MM.1S (cell line): Measurements from ENCODE around the gene JCHAIN.

Experiments used
- DNase-seq: peaks from one replicate; pipeline ENCODE4 v3.0.0-alpha.2; 2015
- H2AFZ ChIP-seq: fragments of 300-600 bp; sonication (generic); 2 replicates; pipeline ENCODE4 v1.6.0; 2016; ENCODE audit warnings: antibody characterized with exemption, low read length
- H3F3A ChIP-seq: fragments of 300-600 bp; sonication (generic); 2 replicates; pipeline ENCODE4 v1.6.1; 2016; ENCODE audit warnings: mild to moderate bottlenecking, antibody characterized with exemption, low read length, moderate library complexity, mixed read lengths; ENCODE audit not compliant: insufficient read depth
- H3K27ac ChIP-seq: fragments of 300-600 bp; sonication (generic); 2 replicates; pipeline ENCODE4 v1.5.1; 2016; ENCODE audit warnings: mild to moderate bottlenecking, low read length
- H3K27me3 ChIP-seq: fragments of 300-600 bp; sonication (generic); replicated peaks from 2 replicates; pipeline ENCODE4 v1.6.0; 2016; ENCODE audit warnings: low read length; ENCODE audit not compliant: insufficient read depth
- H3K36me3 ChIP-seq: fragments of 300-600 bp; sonication (generic); replicated peaks from 2 replicates; pipeline ENCODE4 v1.6.1; 2016; ENCODE audit warnings: mild to moderate bottlenecking, low read length, mixed read lengths; ENCODE audit not compliant: insufficient read depth
- H3K4me1 ChIP-seq: fragments of 300-600 bp; sonication (generic); 2 replicates; pipeline ENCODE4 v1.6.1; 2016; ENCODE audit warnings: low read length, mixed read lengths
- H3K4me2 ChIP-seq: fragments of 300-600 bp; sonication (generic); 2 replicates; pipeline ENCODE4 v1.6.0; 2016; ENCODE audit warnings: low read depth, low read length
- H3K4me3 ChIP-seq: fragments of 300-600 bp; sonication (generic); 2 replicates; pipeline ENCODE4 v1.5.1; 2016; ENCODE audit warnings: low read length, mixed read lengths
- H3K79me2 ChIP-seq: fragments of 300-600 bp; sonication (generic); 2 replicates; pipeline ENCODE4 v1.6.1; 2016; ENCODE audit warnings: mixed run types, low read length, mixed read lengths
- H3K9ac ChIP-seq: fragments of 300-600 bp; sonication (generic); 2 replicates; pipeline ENCODE4 v1.6.1; 2016; ENCODE audit warnings: low read length, mixed read lengths
- H3K9me2 ChIP-seq: fragments of 300-600 bp; sonication (generic); replicated peaks from 2 replicates; pipeline ENCODE4 v1.6.1; 2016; ENCODE audit warnings: mild to moderate bottlenecking, low read length, mixed read lengths; ENCODE audit not compliant: insufficient read depth
- H3K9me3 ChIP-seq: fragments of 300-600 bp; sonication (generic); replicated peaks from 2 replicates; pipeline ENCODE4 v1.6.1; 2016; ENCODE audit warnings: mild to moderate bottlenecking, low read length, mixed read lengths; ENCODE audit not compliant: insufficient read depth
- H4K20me1 ChIP-seq: fragments of 300-600 bp; sonication (generic); 2 replicates; pipeline ENCODE4 v1.6.1; 2016; ENCODE audit warnings: mild to moderate bottlenecking, low read length, moderate library complexity, mixed read lengths; ENCODE audit not compliant: insufficient read depth
- EZH2 ChIP-seq: fragments of 300-600 bp; sonication (generic); optimal IDR thresholded peaks from 2 replicates; pipeline ENCODE3; 2017; ENCODE audit warnings: low read depth, mild to moderate bottlenecking, antibody characterized with exemption, low read length, mixed read lengths
- EZH2phosphoT487 ChIP-seq: fragments of 300-600 bp; sonication (generic); IDR thresholded peaks from 2 replicates; pipeline ENCODE4 v1.6.1; 2018; ENCODE audit warnings: antibody characterized with exemption, low read length
- TF ChIP-seq, protein P1 (sequence below): fragments of 300-600 bp; sonication (generic); IDR thresholded peaks from 2 replicates; pipeline ENCODE4 v1.5.1; 2016; ENCODE audit warnings: antibody characterized with exemption, low read length, mixed read lengths

Gene JCHAIN

DNA sequence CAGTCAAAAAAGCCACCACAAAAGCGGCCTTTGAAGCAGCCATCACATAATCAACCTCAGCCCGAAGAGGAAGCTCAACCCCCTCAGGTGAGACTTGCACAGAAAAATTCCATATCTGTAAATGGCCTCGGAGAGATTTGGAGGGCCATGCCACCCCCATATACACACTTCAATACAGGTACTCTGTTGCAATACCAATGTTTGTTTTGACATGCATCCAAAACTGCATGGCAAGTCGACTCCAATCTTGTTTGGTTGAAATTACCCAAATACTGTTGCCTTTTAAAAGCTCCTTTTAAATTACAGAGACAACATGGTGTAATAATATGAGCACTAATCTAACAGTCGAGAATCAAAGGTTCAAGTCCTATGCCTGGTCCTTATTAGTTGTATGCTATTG is 31.8 kb downstream of the JCHAIN start:
- Histone ChIP-seq H3K9me2 (no peaks in the 10 kb centered on the region), H3K79me2 (no peaks in the 10 kb centered on the region), H3K9me3 (no peaks in the 10 kb centered on the region), H3K9ac (no peak overlapping the region), H3K4me3 (no peak overlapping the region), H3K4me2 (no peak overlapping the region), H3K36me3 (no peaks in the 10 kb centered on the region), H2AFZ (no peak overlapping the region), H3K4me1 (no peaks in the 10 kb centered on the region), H3K27ac (no peak overlapping the region), H3F3A (no peaks in the 10 kb centered on the region), H3K27me3 (no peaks in the 10 kb centered on the region), H4K20me1 (no peaks in the 10 kb centered on the region)
- TF ChIP-seq, protein P1, sequence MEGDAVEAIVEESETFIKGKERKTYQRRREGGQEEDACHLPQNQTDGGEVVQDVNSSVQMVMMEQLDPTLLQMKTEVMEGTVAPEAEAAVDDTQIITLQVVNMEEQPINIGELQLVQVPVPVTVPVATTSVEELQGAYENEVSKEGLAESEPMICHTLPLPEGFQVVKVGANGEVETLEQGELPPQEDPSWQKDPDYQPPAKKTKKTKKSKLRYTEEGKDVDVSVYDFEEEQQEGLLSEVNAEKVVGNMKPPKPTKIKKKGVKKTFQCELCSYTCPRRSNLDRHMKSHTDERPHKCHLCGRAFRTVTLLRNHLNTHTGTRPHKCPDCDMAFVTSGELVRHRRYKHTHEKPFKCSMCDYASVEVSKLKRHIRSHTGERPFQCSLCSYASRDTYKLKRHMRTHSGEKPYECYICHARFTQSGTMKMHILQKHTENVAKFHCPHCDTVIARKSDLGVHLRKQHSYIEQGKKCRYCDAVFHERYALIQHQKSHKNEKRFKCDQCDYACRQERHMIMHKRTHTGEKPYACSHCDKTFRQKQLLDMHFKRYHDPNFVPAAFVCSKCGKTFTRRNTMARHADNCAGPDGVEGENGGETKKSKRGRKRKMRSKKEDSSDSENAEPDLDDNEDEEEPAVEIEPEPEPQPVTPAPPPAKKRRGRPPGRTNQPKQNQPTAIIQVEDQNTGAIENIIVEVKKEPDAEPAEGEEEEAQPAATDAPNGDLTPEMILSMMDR = no peak
- TF ChIP-seq EZH2 (no peak), EZH2phosphoT487 (no peak)
- no peak for DNase-seq

DNA sequence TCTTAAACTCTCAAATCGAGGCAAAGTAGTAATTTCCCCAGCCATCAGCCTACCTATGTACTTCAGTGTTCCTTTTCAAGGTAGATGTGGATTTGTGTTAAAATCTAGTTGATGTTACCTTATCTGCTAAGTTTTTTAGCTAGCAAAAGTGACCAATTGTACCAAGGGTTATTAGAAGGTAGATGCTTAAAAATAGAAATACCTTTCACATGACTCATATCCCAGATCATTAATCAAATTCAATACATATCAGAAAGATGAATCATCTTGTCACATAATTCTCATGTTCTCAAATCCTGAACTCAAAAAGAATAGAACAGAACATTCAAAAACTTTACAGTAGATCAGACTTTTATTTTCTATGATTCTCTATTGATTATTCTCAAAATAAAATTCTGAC is 34.3 kb downstream of the JCHAIN start:
- Histone ChIP-seq H2AFZ (no peak overlapping the region), H3K27me3 (no peaks in the 10 kb centered on the region), H3K9ac (no peak overlapping the region), H3K79me2 (no peaks in the 10 kb centered on the region), H3K9me2 (no peaks in the 10 kb centered on the region), H4K20me1 (no peaks in the 10 kb centered on the region), H3K4me2 (no peak overlapping the region), H3F3A (no peaks in the 10 kb centered on the region), H3K4me1 (no peaks in the 10 kb centered on the region), H3K9me3 (no peaks in the 10 kb centered on the region), H3K36me3 (no peaks in the 10 kb centered on the region), H3K27ac (no peak overlapping the region), H3K4me3 (no peak overlapping the region)
- DNase-seq = no peak
- no peak for TF ChIP-seq EZH2
- no peak for TF ChIP-seq EZH2phosphoT487
- TF ChIP-seq, protein P1 = no peak

DNA sequence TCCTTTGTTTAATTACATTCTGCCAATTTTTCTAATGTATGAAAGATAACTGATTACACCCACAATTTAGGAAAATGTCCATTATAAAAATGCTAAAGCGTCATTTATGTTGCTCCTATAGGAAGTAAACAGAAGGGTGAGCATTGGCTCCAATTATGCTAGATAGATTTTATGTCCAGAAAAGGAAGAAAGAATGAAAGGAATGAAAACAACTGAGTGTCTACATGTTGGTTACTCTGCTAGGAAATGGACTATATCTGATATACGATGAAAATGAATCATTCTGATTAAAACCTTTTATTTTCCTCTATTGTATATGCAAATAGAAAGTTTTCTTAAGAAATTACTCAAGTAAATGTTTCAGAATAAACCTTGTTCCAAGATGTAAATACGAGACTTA is 36.1 kb downstream of the JCHAIN start:
- H3K9ac ChIP-seq = no peak overlapping the region
- TF ChIP-seq, protein P1 = no peak
- TF ChIP-seq EZH2phosphoT487 (no peak), EZH2 (no peak)
- H3K4me2 ChIP-seq = no peak overlapping the region
- H2AFZ ChIP-seq = no peak overlapping the region
- H3K27me3 ChIP-seq = no peaks in the 10 kb centered on the region
- no peaks in the 10 kb centered on the region for H3F3A ChIP-seq
- H3K9me3 ChIP-seq = no peaks in the 10 kb centered on the region
- no peaks in the 10 kb centered on the region for H3K36me3 ChIP-seq
- H3K27ac ChIP-seq = no peak overlapping the region
- H3K9me2 ChIP-seq = no peaks in the 10 kb centered on the region
- no peaks in the 10 kb centered on the region for H3K4me1 ChIP-seq
- H3K4me3 ChIP-seq = no peak overlapping the region
- DNase-seq = no peak
- no peaks in the 10 kb centered on the region for H4K20me1 ChIP-seq
- no peaks in the 10 kb centered on the region for H3K79me2 ChIP-seq
